ENCODE results near the gene CDH26.

Gene CDH26

DNA sequence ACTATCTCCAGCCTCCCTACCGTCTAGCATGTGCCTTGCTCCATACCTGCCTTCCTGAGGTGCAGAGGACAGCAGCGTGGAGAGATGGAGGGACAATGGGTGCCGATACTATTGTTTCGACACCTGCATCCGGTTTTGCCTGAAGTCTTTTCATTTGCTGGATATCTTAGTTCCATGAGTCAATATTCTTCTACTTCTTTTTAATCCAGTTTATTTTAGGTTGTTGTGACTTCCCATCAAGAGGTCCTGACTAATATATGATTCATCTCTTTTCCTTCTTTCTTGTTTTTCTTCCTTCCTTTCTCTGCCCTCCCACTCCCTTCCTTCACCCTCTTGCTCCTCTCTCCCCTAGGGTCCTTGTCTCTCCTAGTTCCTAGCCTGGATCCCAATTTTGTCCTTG is 91.4 kb downstream of the CDH26 start:
- no peak for DNase-seq

DNA sequence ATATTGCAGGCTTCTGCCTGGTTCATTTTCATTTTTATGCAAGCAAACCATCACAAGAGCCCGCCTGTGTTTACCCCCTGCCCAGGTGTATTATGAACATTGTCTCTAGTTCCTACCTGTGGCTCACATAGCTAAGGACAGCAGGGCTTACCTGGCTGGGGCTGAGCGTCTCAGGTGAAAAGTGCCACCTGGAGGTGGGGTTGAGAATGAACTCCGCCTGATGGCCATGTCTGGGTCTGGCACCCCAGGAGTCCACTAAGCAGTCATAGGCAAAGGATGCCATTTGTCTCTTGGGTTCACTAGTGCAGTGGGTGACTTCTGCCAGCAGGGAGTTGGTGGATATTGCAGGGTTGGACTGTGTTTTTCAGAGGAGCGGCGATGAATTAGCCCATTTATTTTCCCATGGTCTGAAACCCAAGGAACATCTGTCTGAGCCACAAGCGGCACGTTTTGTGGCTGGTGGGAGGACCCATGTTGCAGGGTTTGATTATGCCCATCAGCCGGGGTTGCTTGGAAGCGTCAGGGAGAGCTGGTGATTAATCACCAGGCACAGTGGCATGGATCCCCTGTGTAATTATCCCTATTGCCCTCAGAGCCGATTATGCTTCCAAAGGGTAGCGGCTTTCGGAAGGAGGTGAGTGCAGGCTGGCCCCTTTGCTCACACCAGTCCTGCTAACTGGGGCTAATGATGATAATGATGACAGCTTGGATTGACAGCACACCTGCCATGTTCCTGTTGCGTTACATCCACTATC is 92.1 kb downstream of the CDH26 start:
- peak; percentile 65 for DNase-seq

DNA sequence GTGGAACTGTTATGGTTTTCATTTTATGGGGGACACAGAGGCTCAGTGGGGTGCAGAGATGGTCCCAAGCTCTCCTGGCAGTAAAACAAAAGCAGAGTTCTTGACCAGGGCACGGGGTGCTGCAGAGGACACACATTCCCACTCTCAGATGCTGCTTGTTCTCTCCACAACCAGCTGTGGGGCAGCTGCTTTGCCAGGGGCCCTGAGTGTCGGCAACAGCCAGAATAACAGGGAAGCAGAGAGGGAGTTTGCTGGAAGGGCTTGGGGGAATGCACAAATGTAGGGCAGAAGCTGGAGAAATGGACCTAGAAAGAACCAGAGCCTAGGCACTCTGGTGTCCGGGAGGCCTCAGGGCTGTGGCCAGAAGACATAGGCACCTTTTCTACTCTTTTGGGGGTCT is 93.7 kb downstream of the CDH26 start:
- DNase-seq, result no peak

DNA sequence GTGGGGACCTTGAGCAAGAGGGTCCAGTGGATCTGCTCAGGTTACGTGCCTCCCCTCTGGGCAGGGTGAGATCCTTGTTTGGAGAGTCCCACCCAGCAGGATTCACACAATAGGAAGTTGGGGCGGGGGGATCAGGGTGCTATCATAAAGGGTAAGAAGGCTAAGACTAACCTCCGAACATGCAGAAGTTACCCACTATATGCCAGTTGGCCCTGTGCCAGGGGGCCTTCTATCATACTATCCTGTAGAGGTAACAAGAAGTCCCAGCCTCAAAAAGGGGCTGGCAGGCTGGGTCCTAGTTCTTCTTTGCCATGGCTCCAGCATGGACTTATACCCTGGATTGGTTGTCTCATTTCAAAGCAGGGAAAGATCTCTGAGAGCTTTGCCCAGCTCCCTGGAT is 94.1 kb downstream of the CDH26 start:
- DNase-seq, result no peak

DNA sequence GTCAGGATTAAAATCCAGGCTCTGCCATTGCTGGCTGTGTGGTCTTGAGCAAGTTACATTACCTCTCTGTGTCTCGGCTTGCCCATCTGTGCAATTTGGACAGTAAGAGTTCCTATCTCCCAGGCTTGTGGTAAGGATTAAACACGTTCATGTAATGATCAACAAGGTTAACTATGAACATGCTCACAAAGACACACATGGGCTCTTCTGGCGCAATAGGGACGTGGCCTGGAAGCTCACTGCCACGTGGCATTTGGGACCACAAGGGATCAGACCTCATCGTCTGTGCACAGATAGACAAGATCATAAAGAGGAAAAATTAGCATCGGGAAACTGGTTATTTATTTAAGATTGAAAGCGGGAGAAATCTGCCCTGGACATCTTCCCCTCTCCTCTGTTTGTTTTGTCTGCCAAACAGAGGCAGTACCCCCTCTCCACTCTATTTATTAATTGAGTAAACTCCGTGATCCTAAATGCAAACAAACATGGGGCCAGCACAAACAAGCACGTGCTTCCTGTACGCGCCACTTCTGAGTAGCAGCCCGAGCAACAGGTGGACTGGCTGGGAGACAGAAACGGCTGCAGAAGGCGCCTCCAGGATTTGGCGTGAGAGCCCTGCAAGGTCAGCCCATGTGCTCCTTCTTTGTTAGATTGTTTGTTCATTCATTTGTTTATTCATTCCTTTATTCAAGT is 95.0 kb downstream of the CDH26 start:
- peak; percentile 60 for DNase-seq

DNA sequence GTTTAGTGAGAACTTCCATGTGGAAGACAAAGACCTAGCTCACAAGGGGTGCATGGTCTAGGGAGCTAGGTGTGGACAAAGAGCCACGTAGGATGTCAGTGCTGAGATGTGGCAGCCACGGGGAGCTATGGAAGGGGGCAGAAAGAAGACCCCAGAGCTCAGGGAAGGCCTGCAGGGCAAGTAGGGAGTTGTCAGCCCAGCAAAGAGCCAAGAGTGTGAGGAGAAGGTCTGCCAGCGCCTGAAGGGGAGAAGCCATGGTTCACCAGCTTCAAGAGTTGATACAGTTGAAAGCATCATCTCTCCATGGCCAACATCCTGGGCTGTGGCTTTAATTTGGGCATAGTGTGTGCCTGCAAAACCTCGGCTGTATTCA is 95.6 kb downstream of the CDH26 start:
- DNase-seq, result no peak

DNA sequence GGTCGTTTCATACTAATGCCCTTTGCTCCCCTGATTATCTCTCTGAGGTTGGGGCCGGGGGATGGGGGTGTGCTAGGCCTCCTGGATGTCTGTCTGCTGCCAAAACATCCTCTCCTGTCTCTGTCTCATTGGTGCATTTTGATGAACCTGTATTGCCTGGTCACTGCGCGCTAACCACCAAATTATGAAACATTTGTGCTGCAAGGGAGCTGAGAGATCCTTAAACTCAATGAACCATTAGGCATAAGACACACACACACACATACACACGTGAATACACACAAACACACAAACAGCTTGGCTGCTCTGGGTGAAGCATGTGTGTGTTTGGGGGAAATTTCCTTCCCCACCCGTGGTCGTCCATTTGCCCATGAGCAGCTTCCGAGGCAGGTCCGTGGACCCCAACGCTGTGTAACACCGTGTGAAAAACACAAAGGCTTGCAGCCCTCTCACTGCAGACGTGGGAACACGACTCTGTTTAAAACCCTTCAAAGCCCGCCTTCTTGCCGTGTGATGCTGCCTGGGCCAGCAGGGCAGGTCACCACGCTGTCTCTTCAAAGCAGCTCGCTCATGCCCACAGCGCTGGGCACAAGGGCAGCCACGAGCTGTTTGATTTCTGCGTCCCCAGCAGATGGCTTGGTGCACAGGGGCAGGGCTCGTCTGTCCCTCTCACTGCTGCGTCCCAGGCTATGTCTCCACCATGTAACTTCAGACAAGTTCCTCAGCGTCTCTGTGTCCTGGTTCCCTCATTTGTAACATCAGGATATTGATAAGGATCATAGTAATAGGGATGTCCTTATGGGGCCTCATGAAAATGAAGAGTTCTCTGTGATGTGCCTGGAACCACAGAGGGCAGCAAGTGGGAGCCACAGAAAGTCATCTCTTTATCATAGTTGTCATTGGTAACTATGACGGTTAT is 96.8 kb downstream of the CDH26 start:
- DNase-seq, result no peak

DNA sequence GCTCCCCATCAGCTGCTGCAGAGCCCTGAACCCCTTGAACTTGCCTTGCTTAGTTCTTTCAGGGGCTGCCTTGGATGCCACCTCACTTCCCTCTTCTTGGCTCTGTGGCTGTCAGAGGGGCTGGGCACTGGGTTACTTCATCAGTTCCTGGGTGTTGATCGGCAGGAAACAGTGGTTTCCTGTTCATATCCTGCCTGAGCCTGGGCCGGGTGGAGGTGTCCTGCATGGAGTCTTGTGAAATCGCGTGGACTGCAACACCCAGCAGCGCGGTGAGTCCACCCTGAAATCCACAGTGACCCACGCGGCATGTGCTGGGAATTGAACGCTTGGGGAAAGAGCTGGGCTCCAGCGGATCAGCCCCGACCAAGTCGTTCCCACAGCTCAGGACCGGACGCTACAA is 97.5 kb downstream of the CDH26 start:
- DNase-seq, result no peak

DNA sequence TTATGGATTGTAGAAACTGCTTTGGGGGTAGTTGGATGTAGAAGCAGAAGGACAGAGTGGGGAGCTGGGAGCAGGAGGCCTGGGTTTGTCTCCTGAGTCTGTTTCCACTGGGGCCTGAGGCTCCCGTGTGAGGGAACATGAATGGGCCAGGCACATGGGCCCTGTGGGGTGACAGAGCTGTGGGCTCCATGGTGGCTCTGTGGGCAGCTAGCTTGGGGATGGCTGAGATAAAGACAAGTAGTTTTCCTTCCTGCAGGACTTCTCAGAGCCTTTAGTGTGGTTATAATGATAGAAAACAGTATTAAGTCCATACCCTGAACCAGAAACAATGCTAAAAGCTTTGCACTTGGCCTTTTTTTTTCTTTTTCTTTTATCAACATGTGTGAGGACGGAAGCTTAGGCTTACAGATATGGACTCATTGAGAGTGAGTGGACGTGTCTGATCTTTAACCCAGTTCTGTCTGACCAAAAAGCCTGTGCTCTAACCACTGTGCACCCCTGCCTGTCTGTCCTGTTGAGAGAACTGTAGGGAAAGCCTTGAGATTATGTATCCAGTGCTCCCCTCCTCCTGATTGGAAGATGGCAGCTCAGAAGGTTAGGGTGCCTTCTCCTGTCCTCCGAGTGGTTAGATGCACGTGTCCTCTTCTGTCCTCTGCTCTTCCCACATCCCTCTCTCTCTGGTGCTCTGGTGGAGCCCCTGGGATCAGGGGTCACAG is 98.3 kb downstream of the CDH26 start:
- no peak for DNase-seq

DNA sequence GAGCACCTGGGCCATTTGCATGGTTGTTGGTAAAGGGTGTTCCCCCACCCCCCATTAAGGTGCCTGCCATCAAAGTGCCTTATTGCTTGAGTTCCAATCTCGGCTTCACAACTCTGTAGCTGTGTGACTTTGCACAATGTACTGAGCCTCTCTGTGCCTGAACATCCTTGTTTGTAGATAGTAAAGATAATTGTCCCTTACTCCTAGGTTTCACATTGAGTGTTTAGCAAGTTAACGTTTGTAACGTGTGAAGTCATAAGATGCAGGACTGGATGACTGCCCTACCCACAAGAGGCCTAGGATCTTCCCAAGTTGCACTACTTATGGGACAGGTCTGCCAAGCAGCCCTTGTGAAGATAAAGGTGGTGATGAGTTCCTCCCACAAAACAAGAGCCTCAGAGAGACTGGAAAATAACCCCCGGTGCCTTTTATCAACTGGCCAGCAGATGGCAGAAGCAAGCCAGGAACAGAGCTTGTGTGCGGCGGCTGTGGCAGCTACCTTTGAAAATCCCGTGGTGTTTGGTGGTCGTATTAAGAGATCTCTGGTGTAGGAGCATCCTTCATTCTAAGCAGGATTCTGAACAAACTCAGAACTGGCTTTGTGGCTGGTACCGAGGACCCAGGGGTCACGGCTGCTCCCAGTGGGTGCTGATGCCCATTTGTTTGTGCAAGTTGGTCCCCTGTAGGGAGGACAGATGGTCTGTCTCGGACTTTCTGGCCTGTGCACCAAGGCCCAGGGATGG is 99.1 kb downstream of the CDH26 start:
- DNase-seq, result peak; percentile 54

DNA sequence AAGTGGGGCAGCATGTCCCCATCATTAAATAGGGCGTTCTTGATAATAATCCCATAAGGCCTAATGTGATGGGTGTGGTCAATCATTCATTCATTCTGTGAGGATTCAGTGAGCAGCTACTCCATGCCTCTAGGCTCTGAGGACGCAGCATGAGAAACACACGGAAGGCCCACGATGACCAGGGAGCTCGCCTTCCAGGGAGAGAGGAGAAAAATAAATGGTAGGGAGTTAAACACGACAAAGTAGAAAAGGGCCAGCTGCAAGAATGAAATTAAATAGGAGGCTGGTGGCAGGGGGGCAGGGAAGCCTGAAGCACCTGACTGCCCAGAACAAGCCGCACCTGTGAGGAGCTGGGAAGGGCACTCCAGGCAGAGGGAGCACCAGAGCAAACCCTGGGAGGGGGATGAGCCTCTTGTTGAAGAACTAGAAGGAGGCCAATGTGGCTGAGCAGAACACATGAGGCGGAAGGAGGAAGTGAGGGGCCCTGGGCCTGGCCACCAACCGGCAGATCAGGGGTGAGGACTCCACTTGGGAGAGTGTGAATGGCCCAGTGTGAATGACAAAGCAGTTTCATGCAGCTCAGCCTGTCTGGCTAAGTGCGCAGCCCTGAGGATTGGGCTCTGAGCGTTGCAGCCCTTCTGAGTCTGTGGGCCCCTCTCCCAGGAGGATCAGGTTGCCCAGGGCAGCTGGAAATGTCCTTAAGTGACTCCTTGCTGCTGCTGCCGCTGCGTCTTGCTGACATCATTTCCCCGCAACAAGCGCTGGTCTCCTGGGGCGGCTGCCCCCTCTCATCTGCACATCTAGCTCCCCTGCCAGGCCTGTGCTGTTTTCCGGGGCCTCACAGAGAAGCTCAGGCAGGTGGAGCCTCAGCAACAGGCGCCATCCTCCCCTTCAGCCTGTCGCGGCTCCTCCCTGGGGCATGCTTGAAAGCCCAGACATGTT is 99.9 kb downstream of the CDH26 start:
- DNase-seq, result no peak

DNA sequence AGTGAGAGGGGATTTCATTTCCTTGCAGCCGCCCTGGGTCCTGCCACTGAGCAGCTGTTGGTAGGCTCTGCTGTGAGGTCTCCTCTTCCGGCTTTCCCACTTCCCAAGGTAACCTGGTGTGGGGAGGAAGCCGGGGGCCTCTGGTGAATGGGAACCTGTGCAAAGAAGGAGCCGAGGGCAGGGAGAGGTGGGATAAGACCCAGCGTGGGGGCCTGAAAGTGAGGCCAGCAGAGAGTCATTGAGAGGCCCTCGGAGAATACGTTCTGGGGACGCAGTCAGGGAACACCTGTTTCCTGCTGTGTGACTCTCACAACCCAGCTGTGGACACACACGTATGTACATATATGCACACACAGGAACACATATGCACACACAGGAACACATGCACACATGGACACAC is 100.7 kb downstream of the CDH26 start:
- no peak for DNase-seq

DNA sequence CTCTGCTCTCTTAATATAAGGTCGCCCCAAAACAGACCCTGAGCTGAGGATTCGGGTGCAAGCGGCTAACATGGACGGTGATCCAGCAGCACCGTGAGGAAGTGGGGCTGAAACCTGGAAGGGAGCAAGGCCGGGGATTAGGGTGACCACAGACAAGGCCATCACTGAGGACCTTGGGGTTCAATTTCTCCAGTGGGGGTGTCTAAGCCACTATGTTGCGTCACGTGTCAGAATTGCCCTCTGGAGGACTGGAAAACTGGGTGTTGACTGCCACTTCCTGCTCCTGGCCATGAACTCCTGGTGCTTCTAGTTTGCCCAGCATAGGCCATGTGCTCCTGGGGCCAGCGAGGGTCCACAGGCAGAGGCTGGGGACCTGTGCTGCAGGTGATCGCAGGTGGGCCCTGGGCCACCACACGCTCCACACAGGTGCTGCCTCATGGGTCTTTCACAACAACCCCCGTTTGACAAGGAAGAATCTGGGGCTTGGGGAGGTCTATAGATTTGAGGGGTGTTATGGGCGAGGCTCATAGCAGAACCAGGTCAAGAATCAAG is 101.9 kb downstream of the CDH26 start:
- no peak for DNase-seq

DNA sequence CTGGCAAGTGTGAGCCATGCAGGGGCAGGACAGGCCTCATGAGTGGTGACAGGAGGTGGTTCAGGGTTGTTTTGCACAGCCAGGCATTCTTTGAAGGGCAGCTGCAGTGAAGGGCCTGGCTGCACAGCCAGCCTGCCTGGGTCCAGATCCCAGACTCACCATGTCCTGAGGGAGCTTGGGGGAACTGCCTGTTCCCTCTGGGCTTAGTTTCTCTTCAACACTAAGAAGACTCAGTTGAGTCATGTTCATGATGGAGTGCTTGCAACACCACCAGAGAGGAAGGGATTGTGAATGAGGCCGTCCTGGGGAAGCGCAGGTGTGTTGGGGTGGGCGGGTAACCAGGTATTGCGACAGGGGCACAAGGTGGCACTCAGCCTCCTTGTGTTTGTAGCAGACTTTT is 102.4 kb downstream of the CDH26 start:
- no peak for DNase-seq

DNA sequence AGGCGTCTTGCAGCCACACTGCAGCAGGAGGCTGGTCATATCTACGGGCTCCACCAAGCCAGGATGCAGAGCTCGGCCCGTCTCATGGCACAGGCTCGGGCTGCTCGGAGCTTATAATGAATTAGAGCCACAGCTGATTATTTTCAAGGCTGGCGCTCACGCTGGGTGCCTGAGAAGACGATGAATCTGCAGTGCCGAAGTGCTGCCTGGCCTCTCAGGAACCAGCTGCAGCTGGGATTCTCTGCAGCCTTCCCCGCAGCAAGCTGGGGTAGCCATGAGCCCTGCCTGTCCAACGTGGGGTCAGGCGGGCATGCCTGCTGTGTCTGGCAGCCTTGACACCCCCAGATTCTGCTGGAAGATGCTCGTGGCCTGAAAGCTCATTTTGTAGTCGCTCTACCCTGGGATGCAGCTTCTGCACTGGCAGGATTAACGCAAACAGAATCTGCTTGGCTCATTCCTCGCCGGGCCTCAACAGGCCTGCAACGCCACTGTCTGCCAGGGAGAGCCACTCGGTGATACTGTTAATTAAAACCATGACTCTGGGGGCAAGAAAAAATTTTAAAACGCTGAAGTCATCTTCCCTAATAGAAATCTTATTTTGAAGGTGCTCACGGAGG is 104.3 kb downstream of the CDH26 start:
- DNase-seq, result no peak

DNA sequence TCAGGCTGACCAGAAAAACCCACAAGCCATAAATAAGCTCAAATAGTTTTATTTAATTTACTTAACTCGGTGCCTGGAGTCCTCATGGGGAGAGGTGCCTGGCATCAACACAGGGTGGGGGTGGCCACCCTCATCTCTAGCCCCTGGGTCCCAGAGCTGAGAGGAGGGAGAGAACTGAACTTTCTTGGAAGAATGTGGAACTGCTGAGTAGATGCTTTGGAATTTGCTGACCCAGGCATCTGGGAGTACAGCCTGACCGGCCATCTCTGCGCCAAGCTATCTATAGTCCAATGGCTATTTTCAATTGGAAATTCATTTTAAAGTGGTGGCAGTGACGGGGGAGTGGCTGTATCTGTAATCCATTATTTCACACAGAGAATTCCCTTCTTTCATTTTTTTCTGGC is 104.8 kb downstream of the CDH26 start:
- no peak for DNase-seq

DNA sequence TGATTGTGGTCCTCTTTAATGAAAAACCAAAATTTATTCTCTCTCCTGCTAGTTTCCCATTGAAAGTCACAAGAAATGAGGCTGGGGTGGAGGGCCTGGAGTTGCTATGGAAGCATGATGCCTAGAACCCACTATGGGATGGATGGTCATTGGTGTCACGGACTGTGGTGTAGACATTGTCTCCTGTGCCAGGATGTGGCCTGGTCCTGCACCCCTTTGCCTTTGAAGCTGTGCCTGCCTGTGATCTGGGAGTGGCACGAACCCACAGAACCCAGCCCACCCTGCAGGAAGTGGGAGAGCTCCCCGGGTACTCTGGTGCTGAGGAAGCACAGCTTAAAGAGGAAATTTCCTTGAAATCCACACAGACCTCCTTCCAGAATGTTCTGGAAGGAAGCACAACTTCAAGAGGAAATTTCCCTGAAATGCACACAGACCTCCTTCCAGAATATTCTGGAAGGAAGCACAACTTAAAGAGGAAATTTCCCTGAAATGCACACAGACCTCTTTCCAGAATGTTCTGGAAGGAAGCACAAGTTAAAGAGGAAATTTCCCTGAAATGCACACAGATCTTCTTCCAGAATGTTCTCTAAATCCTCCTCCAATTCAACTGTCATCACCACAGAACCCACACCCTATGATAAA is 105.6 kb downstream of the CDH26 start:
- no peak for DNase-seq

All from COR-L47 (cell line).